ENCODE results near the gene TFF1. TPM values are rescaled to one million over a fixed set of nuclear protein-coding genes. Genes with fewer than 3 reads are reported as not detected.
"Not testable (repeated sequence)": the region's sequence is repeated elsewhere in the genome, so short reads cannot be mapped to it uniquely, and the experiment has no call there.

TFF1 gene
- total RNA-seq, 1 experiment from 2014 or later: 2.2 TPM

DNA sequence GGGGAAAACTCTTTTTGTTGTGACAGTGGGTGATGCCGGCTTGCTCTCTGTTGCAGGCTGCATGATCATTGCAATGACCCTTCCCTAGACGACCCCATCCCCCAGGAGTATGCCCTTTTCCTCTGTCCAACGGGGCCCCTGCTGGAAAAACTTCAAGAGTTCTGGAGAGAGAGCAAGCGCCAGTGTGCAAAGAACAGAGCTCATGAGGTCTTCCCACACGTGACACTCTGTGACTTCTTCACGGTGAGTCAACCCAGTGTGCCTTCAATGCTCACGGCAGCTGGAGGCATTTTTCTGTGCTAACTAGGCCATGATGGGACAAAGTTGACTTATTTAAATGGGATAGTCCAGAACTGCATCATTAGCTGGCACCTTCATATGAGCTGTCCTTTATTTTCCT is 43.0 kb upstream of the TFF1 start:
- Histone ChIP-seq H3F3A (ENCODE audit: insufficient read depth, low read depth) (no peaks in the 10 kb centered on the region), H2AFZ (no peak overlapping the region), H3K4me1 (replicated peaks; ENCODE audit: insufficient read depth) (no peaks in the 10 kb centered on the region), H3K4me2 (no peak overlapping the region), H3K9me3 (ENCODE audit: insufficient read depth, low read depth) (no peaks in the 10 kb centered on the region), H3K4me3 (no peak overlapping the region), H3K9me2 (ENCODE audit: insufficient read depth) (no peaks in the 10 kb centered on the region), H4K20me1 (ENCODE audit: insufficient read depth) (no peaks in the 10 kb centered on the region), H3K36me3 (ENCODE audit: low read depth) (no peaks in the 10 kb centered on the region), H3K27ac (no peak overlapping the region), H3K27me3 (ENCODE audit: insufficient read depth, low read depth) (no peaks in the 10 kb centered on the region), H3K79me2 (ENCODE audit: low read depth) (no peaks in the 10 kb centered on the region)
- intact Hi-C loops (cut with micrococcal nuclease; ENCODE audit: unreplicated experiment): no loop called here
- CTCF ChIA-PET: no interaction called here
- no peak for TF ChIP-seq EZH2 (IDR thresholded peaks at IDR 0.05; ENCODE audit: low read depth)
- TF ChIP-seq, protein P1, sequence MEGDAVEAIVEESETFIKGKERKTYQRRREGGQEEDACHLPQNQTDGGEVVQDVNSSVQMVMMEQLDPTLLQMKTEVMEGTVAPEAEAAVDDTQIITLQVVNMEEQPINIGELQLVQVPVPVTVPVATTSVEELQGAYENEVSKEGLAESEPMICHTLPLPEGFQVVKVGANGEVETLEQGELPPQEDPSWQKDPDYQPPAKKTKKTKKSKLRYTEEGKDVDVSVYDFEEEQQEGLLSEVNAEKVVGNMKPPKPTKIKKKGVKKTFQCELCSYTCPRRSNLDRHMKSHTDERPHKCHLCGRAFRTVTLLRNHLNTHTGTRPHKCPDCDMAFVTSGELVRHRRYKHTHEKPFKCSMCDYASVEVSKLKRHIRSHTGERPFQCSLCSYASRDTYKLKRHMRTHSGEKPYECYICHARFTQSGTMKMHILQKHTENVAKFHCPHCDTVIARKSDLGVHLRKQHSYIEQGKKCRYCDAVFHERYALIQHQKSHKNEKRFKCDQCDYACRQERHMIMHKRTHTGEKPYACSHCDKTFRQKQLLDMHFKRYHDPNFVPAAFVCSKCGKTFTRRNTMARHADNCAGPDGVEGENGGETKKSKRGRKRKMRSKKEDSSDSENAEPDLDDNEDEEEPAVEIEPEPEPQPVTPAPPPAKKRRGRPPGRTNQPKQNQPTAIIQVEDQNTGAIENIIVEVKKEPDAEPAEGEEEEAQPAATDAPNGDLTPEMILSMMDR (conservative IDR thresholded peaks at IDR 0.05): no peak
- BruUV-seq (replicated peaks): no TSS peak
- DNase-seq: no peak
- POLR2A ChIA-PET (ENCODE audit: unreplicated experiment): interaction anchor here (0.7 kb wide), 1 partner anchor 32 kb away, joined by 4 read pairs; no protein-coding TSS in a partner anchor

DNA sequence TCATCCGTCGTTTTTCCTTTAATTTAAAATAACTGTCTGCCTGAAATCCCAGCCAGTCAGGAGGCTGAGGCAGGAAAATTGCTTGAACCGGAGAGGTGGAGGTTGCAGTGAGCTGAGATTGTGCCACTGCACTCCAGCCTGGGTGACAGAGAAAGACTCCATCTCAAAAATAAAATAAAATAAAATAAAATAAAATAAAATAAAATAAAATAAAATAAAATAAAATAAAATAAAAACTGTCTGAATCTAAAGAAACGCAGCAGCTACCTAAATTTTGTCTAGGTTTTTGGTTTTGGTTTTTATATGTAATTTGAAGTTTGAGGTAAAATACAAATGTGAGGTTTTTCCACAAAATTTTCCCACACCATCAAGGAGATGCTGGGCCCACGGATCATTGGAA is 42.4 kb upstream of the TFF1 start:
- H3K9me3 ChIP-seq (ENCODE audit: insufficient read depth, low read depth); H3K27ac ChIP-seq; BruUV-seq (replicated peaks); H3K79me2 ChIP-seq (ENCODE audit: low read depth); H3K4me1 ChIP-seq (replicated peaks; ENCODE audit: insufficient read depth); H2AFZ ChIP-seq; H3K36me3 ChIP-seq (ENCODE audit: low read depth); DNase-seq; CTCF ChIA-PET; POLR2A ChIA-PET (ENCODE audit: unreplicated experiment); H4K20me1 ChIP-seq (ENCODE audit: insufficient read depth); H3K9me2 ChIP-seq (ENCODE audit: insufficient read depth); intact Hi-C loops (cut with micrococcal nuclease; ENCODE audit: unreplicated experiment); H3K4me3 ChIP-seq; H3K27me3 ChIP-seq (ENCODE audit: insufficient read depth, low read depth); H3F3A ChIP-seq (ENCODE audit: insufficient read depth, low read depth); H3K4me2 ChIP-seq: not testable (repeated sequence)

DNA sequence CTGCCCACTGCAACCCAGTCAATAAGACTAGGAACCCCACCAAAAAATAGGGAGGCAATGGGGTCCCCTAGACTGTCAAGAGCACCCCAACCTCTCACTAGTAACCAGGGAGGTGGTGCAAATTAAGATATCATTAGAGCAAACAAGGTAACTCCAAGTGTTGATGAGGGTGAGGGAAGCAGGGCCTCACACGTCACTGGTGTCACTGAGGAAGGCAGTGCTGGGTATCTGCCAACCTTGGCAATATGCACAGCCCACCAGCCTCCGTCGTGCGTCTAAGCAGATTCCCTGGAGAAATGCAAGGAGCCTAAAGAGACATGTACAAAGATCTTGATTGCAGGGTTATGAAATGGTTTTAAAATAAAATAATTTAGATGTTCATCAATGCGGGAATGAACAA is 41.1 kb upstream of the TFF1 start:
- Histone ChIP-seq H3K9me3 (ENCODE audit: insufficient read depth, low read depth) (no peaks in the 10 kb centered on the region), H3K4me1 (replicated peaks; ENCODE audit: insufficient read depth) (no peaks in the 10 kb centered on the region), H2AFZ (no peak overlapping the region), H3K36me3 (ENCODE audit: low read depth) (no peaks in the 10 kb centered on the region), H3K9me2 (ENCODE audit: insufficient read depth) (no peaks in the 10 kb centered on the region), H3K79me2 (ENCODE audit: low read depth) (no peaks in the 10 kb centered on the region), H3K4me2 (no peak overlapping the region), H3K27ac (no peak overlapping the region), H3K4me3 (no peak overlapping the region), H3F3A (ENCODE audit: insufficient read depth, low read depth) (no peaks in the 10 kb centered on the region), H3K27me3 (ENCODE audit: insufficient read depth, low read depth) (no peaks in the 10 kb centered on the region), H4K20me1 (ENCODE audit: insufficient read depth) (no peaks in the 10 kb centered on the region)
- no TSS peak for BruUV-seq (replicated peaks)
- POLR2A ChIA-PET (ENCODE audit: unreplicated experiment): interaction anchor here (0.6 kb wide), 1 partner anchor 94 kb away, joined by 6 read pairs; no protein-coding TSS in a partner anchor
- intact Hi-C loops (cut with micrococcal nuclease; ENCODE audit: unreplicated experiment): no loop called here
- TF ChIP-seq EZH2 (IDR thresholded peaks at IDR 0.05; ENCODE audit: low read depth): no peak
- TF ChIP-seq, protein P1 (conservative IDR thresholded peaks at IDR 0.05): no peak
- CTCF ChIA-PET: no interaction called here
- no peak for DNase-seq

DNA sequence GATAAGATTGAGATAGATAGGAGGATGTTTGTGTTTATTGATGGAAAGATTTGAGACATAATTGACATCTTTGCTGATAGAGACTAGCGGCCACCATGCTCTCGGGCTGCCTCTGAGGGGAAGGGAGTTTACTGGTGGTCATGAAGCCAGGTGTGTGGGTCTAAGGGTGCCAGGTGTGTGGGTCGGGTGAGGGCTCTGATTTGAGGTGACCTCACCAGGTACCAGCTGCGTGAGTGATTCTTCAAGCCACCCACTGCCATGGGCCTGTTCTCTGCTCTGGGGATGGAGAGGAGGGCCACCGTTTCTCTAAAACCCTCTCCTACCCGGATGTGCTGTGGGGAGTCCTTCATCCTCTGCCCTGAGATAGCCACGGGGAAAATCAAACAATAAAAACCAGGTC is 40.5 kb upstream of the TFF1 start:
- ChIA-PET CTCF (no interaction called here), POLR2A (ENCODE audit: unreplicated experiment) (no interaction called here)
- Histone ChIP-seq H4K20me1 (ENCODE audit: insufficient read depth) (no peaks in the 10 kb centered on the region), H3F3A (ENCODE audit: insufficient read depth, low read depth) (no peaks in the 10 kb centered on the region), H3K27me3 (ENCODE audit: insufficient read depth, low read depth) (no peaks in the 10 kb centered on the region), H3K36me3 (ENCODE audit: low read depth) (no peaks in the 10 kb centered on the region), H3K9me3 (ENCODE audit: insufficient read depth, low read depth) (no peaks in the 10 kb centered on the region), H3K9me2 (ENCODE audit: insufficient read depth) (no peaks in the 10 kb centered on the region), H2AFZ (no peak overlapping the region), H3K27ac (no peak overlapping the region), H3K79me2 (ENCODE audit: low read depth) (no peaks in the 10 kb centered on the region), H3K4me2 (no peak overlapping the region), H3K4me3 (no peak overlapping the region), H3K4me1 (replicated peaks; ENCODE audit: insufficient read depth) (no peaks in the 10 kb centered on the region)
- TF ChIP-seq EZH2 (IDR thresholded peaks at IDR 0.05; ENCODE audit: low read depth): no peak
- TF ChIP-seq, protein P1 (conservative IDR thresholded peaks at IDR 0.05): no peak
- BruUV-seq (replicated peaks): no TSS peak
- no peak for DNase-seq
- intact Hi-C loops (cut with micrococcal nuclease; ENCODE audit: unreplicated experiment): no loop called here
